ENCODE measurements around the gene CTNNBL1.

- no peak for TF ChIP-seq POLR2AphosphoS5 (IDR thresholded peaks at IDR 0.05; ENCODE audit: low read depth, low read length)
- no peak for TF ChIP-seq POLR2A (IDR thresholded peaks at IDR 0.05; ENCODE audit: low read depth, low read length)
- no peak for TF ChIP-seq TAF1 (IDR thresholded peaks at IDR 0.05; ENCODE audit: low read depth, low read length)
- TF ChIP-seq POU2F2 (IDR thresholded peaks at IDR 0.05; ENCODE audit: low read depth, low read length) = no peak
These were observed 135.3 kb downstream of the CTNNBL1 start for GRCh38 chr20:37829128-37829527.
